ENCODE data around the gene HSPA8.

HSPA8 gene

GRCh38 chr11:123061403-123062157 lies at the start of gene HSPA8:
TSS of gene HSPA8 (minus strand) at chr11:123062136. CDS start at chr11:123061324, 812 bp downstream.
- Histone ChIP-seq H3K36me3 (ENCODE audit: control insufficient read depth, insufficient read depth, low read length) (peaks cover 30% of the 10 kb centered on the region; the same call in 1 of the 2 replicates), H3K4me1 (ENCODE audit: control insufficient read depth, insufficient read depth, low read length) (no peaks in the 10 kb centered on the region), H3K9me3 (ENCODE audit: control insufficient read depth, insufficient read depth, low read length) (no peaks in the 10 kb centered on the region), H3K27me3 (ENCODE audit: control insufficient read depth, insufficient read depth, low read length) (no peaks in the 10 kb centered on the region), H3K4me3 (ENCODE audit: low read length) (peak within 1 kb of the TSS; percentile 97), H3K27ac (ENCODE audit: low read length) (no peak within 1 kb of the TSS)
- no peak for DNase-seq (ENCODE audit: low read depth, low spot score)
- no CpG with 5 or more reads among the region's 45 CpGs for WGBS (ENCODE audit: insufficient coverage, insufficient read length)

GRCh38 chr11:123111465-123111864 lies 49.5 kb upstream of the HSPA8 start:
- Histone ChIP-seq H3K36me3 (ENCODE audit: control insufficient read depth, insufficient read depth, low read length) (no peaks in the 10 kb centered on the region), H3K27ac (ENCODE audit: low read length) (no peak overlapping the region), H3K27me3 (ENCODE audit: control insufficient read depth, insufficient read depth, low read length) (no peaks in the 10 kb centered on the region; the same call in 1 of the 2 replicates), H3K4me1 (ENCODE audit: control insufficient read depth, insufficient read depth, low read length) (no peaks in the 10 kb centered on the region), H3K9me3 (ENCODE audit: control insufficient read depth, insufficient read depth, low read length) (no peaks in the 10 kb centered on the region), H3K4me3 (ENCODE audit: low read length) (no peak overlapping the region)
- peak; percentile 4 for DNase-seq (ENCODE audit: low read depth, low spot score)
- no CpG with 5 or more reads among the region's 4 CpGs for WGBS (ENCODE audit: insufficient coverage, insufficient read length)

- WGBS (ENCODE audit: insufficient coverage, insufficient read length): no CpG with 5 or more reads among the region's 8 CpGs
- no peaks in the 10 kb centered on the region; the same call in 1 of the 2 replicates for H3K27me3 ChIP-seq (ENCODE audit: control insufficient read depth, insufficient read depth, low read length)
- no peak overlapping the region for H3K4me3 ChIP-seq (ENCODE audit: low read length)
- no peaks in the 10 kb centered on the region for H3K9me3 ChIP-seq (ENCODE audit: control insufficient read depth, insufficient read depth, low read length)
- H3K36me3 ChIP-seq (ENCODE audit: control insufficient read depth, insufficient read depth, low read length): no peaks in the 10 kb centered on the region
- DNase-seq (ENCODE audit: low read depth, low spot score): no peak
- no peaks in the 10 kb centered on the region for H3K4me1 ChIP-seq (ENCODE audit: control insufficient read depth, insufficient read depth, low read length)
- H3K27ac ChIP-seq (ENCODE audit: low read length): no peak overlapping the region
These were observed 48.5 kb upstream of the HSPA8 start for GRCh38 chr11:123110397-123110796.

GRCh38 chr11:123107945-123108495 lies 46.1 kb upstream of the HSPA8 start:
- Histone ChIP-seq H3K27me3 (ENCODE audit: control insufficient read depth, insufficient read depth, low read length) (no peaks in the 10 kb centered on the region; the same call in 1 of the 2 replicates), H3K36me3 (ENCODE audit: control insufficient read depth, insufficient read depth, low read length) (no peaks in the 10 kb centered on the region), H3K4me3 (ENCODE audit: low read length) (no peak overlapping the region), H3K4me1 (ENCODE audit: control insufficient read depth, insufficient read depth, low read length) (no peaks in the 10 kb centered on the region; the same call in 1 of the 2 replicates), H3K27ac (ENCODE audit: low read length) (no peak overlapping the region), H3K9me3 (ENCODE audit: control insufficient read depth, insufficient read depth, low read length) (no peaks in the 10 kb centered on the region)
- WGBS (ENCODE audit: insufficient coverage, insufficient read length): no CpG with 5 or more reads among the region's 4 CpGs
- DNase-seq (ENCODE audit: low read depth, low spot score): no peak

- Histone ChIP-seq H3K9me3 (ENCODE audit: control insufficient read depth, insufficient read depth, low read length) (no peaks in the 10 kb centered on the region), H3K36me3 (ENCODE audit: control insufficient read depth, insufficient read depth, low read length) (no peaks in the 10 kb centered on the region), H3K4me1 (ENCODE audit: control insufficient read depth, insufficient read depth, low read length) (peaks cover 1% of the 10 kb centered on the region), H3K27me3 (ENCODE audit: control insufficient read depth, insufficient read depth, low read length) (no peaks in the 10 kb centered on the region; the same call in 1 of the 2 replicates), H3K4me3 (ENCODE audit: low read length) (no peak overlapping the region), H3K27ac (ENCODE audit: low read length) (no peak overlapping the region)
- DNase-seq (ENCODE audit: low read depth, low spot score): no peak
- no CpG with 5 or more reads among the region's 3 CpGs for WGBS (ENCODE audit: insufficient coverage, insufficient read length)
These were observed 42.8 kb upstream of the HSPA8 start for GRCh38 chr11:123104697-123105096.

- no peak overlapping the region for H3K4me3 ChIP-seq (ENCODE audit: low read length)
- no peaks in the 10 kb centered on the region for H3K9me3 ChIP-seq (ENCODE audit: control insufficient read depth, insufficient read depth, low read length)
- no peaks in the 10 kb centered on the region for H3K36me3 ChIP-seq (ENCODE audit: control insufficient read depth, insufficient read depth, low read length)
- no peaks in the 10 kb centered on the region for H3K27me3 ChIP-seq (ENCODE audit: control insufficient read depth, insufficient read depth, low read length)
- peaks cover 1% of the 10 kb centered on the region for H3K4me1 ChIP-seq (ENCODE audit: control insufficient read depth, insufficient read depth, low read length)
- WGBS (ENCODE audit: insufficient coverage, insufficient read length): no CpG with 5 or more reads among the region's 8 CpGs
- peak; percentile 35 for DNase-seq (ENCODE audit: low read depth, low spot score)
- no peak overlapping the region for H3K27ac ChIP-seq (ENCODE audit: low read length)
These were observed 41.5 kb upstream of the HSPA8 start for GRCh38 chr11:123103326-123103980.

- Histone ChIP-seq H3K27me3 (ENCODE audit: control insufficient read depth, insufficient read depth, low read length) (no peaks in the 10 kb centered on the region), H3K27ac (ENCODE audit: low read length) (no peak overlapping the region)
- DNase-seq (ENCODE audit: low read depth, low spot score): no peak
These were observed 38.6 kb upstream of the HSPA8 start for GRCh38 chr11:123100379-123101085.

GRCh38 chr11:123098990-123099389 lies 37.1 kb upstream of the HSPA8 start:
- WGBS (ENCODE audit: insufficient coverage, insufficient read length): no CpG with 5 or more reads among the region's 3 CpGs
- H3K27ac ChIP-seq (ENCODE audit: low read length): no peak overlapping the region
- DNase-seq (ENCODE audit: low read depth, low spot score): no peak

More at GRCh38 chr11:123100379-123101085, 38.6 kb upstream of the HSPA8 start:
- H3K4me3 ChIP-seq (ENCODE audit: low read length): no peak overlapping the region
- 0 out of 2 replicates have a peak, but pooled peaks cover 2% of the 10 kb centered on the region for H3K36me3 ChIP-seq (ENCODE audit: control insufficient read depth, insufficient read depth, low read length)
- peaks cover 1% of the 10 kb centered on the region for H3K4me1 ChIP-seq (ENCODE audit: control insufficient read depth, insufficient read depth, low read length)
- H3K9me3 ChIP-seq (ENCODE audit: control insufficient read depth, insufficient read depth, low read length): no peaks in the 10 kb centered on the region
- WGBS (ENCODE audit: insufficient coverage, insufficient read length): no CpG with 5 or more reads among the region's 7 CpGs

GRCh38 chr11:123093739-123094138 lies 31.8 kb upstream of the HSPA8 start:
- no peaks in the 10 kb centered on the region for H3K9me3 ChIP-seq (ENCODE audit: control insufficient read depth, insufficient read depth, low read length)
- no peaks in the 10 kb centered on the region for H3K4me1 ChIP-seq (ENCODE audit: control insufficient read depth, insufficient read depth, low read length)
- H3K36me3 ChIP-seq (ENCODE audit: control insufficient read depth, insufficient read depth, low read length): 0 out of 2 replicates have a peak, but pooled peaks cover 2% of the 10 kb centered on the region
- no peak overlapping the region for H3K27ac ChIP-seq (ENCODE audit: low read length)
- no peak for DNase-seq (ENCODE audit: low read depth, low spot score)
- H3K27me3 ChIP-seq (ENCODE audit: control insufficient read depth, insufficient read depth, low read length): no peaks in the 10 kb centered on the region
- WGBS (ENCODE audit: insufficient coverage, insufficient read length): no CpG with 5 or more reads among the region's 3 CpGs
- no peak overlapping the region for H3K4me3 ChIP-seq (ENCODE audit: low read length)

More at GRCh38 chr11:123098990-123099389, 37.1 kb upstream of the HSPA8 start:
- no peak overlapping the region for H3K4me3 ChIP-seq (ENCODE audit: low read length)
- H3K27me3 ChIP-seq (ENCODE audit: control insufficient read depth, insufficient read depth, low read length): no peaks in the 10 kb centered on the region
- H3K4me1 ChIP-seq (ENCODE audit: control insufficient read depth, insufficient read depth, low read length): peaks cover 1% of the 10 kb centered on the region
- 0 out of 2 replicates have a peak, but pooled peaks cover 2% of the 10 kb centered on the region for H3K36me3 ChIP-seq (ENCODE audit: control insufficient read depth, insufficient read depth, low read length)
- no peaks in the 10 kb centered on the region for H3K9me3 ChIP-seq (ENCODE audit: control insufficient read depth, insufficient read depth, low read length)

GRCh38 chr11:123091506-123091905 lies 29.6 kb upstream of the HSPA8 start:
- H3K36me3 ChIP-seq (ENCODE audit: control insufficient read depth, insufficient read depth, low read length): 0 out of 2 replicates have a peak, but pooled peaks cover 2% of the 10 kb centered on the region
- DNase-seq (ENCODE audit: low read depth, low spot score): no peak
- no CpG with 5 or more reads among the region's 6 CpGs for WGBS (ENCODE audit: insufficient coverage, insufficient read length)
- H3K4me1 ChIP-seq (ENCODE audit: control insufficient read depth, insufficient read depth, low read length): no peaks in the 10 kb centered on the region
- H3K9me3 ChIP-seq (ENCODE audit: control insufficient read depth, insufficient read depth, low read length): no peaks in the 10 kb centered on the region
- H3K4me3 ChIP-seq (ENCODE audit: low read length): no peak overlapping the region
- H3K27me3 ChIP-seq (ENCODE audit: control insufficient read depth, insufficient read depth, low read length): no peaks in the 10 kb centered on the region
- H3K27ac ChIP-seq (ENCODE audit: low read length): no peak overlapping the region

Data from iPS DF 6.9 (cell line).